Sciatic nerve (tissue), 2 donors: ENCODE measurements around the gene PER3. TPM values are rescaled to one million over a fixed set of nuclear protein-coding genes. Genes with fewer than 3 reads are reported as not detected.
A peak's percentile ranks its signal among the peaks of the same experiment; 100 is the strongest.

ENCODE experiments used
- ATAC-seq: fragments of 200-7000 bp; cut with Tn5 transposase; one replicate; pipeline ENCODE4 v1.9.1; 2020; ENCODE audit warnings: mild to moderate bottlenecking, moderate library complexity
- DNase-seq: peaks from one replicate; pipeline ENCODE4 v3.0.0-alpha.2; 2020; ENCODE audit warnings: low spot score
- intact Hi-C: fragments of 100-400 bp; cut with DNase I; formaldehyde crosslinking; loops from one replicate; pipeline ENCODE4 v1.14.2; 2022
- total RNA-seq: library from RNA; stranded (reverse); fragmentation: NEBNext Ultra II Directional; extraction: Animal tissue kit (Norgen Biotek cat#: 25700); gene quantifications from one replicate; pipeline ENCODE4 v1.2.1, GENCODE V29; 2021
- donor health status: DM: no; HTN: no; CAD: no.
- donor health status: DM: no; HTN: no; CAD: no.

The PER3 gene
- total RNA-seq, 1 donor from 2014 or later, result 72.0 TPM

GRCh38 chr1:7861452-7861851, 77.4 kb downstream of the PER3 start:
- intact Hi-C loops, result no loop called here
- no peak for DNase-seq
- ATAC-seq, result no peak

- intact Hi-C loops, result no loop called here
- DNase-seq (no peak), ATAC-seq (no peak)
Observed at GRCh38 chr1:7862211-7863060, 78.3 kb downstream of the PER3 start.

GRCh38 chr1:7863756-7864328, 79.8 kb downstream of the PER3 start:
- DNase-seq, result no peak
- no peak for ATAC-seq

GRCh38 chr1:7865978-7866377, 81.9 kb downstream of the PER3 start:
- no peak for DNase-seq
- intact Hi-C loops, result no loop called here
- ATAC-seq, result no peak

More at GRCh38 chr1:7863756-7864328, 79.8 kb downstream of the PER3 start:
- intact Hi-C loops, result no loop called here

- DNase-seq (no peak), ATAC-seq (no peak)
- intact Hi-C loops, result no loop called here
Observed at GRCh38 chr1:7868070-7868780, 84.1 kb downstream of the PER3 start.

- no peak for DNase-seq
- ATAC-seq, result no peak
- intact Hi-C loops, result no loop called here
Observed at GRCh38 chr1:7869136-7869920, 85.2 kb downstream of the PER3 start.

- intact Hi-C loops, result no loop called here
- DNase-seq (no peak), ATAC-seq (no peak)
Observed at GRCh38 chr1:7871136-7871535, 87.0 kb downstream of the PER3 start.

GRCh38 chr1:7873801-7874795, 90.0 kb downstream of the PER3 start:
- no peak for DNase-seq
- ATAC-seq, result no peak
- intact Hi-C loops, result no loop called here

GRCh38 chr1:7878027-7878426, 93.9 kb downstream of the PER3 start:
- intact Hi-C loops, result no loop called here
- DNase-seq, result no peak
- ATAC-seq, result no peak

- DNase-seq (no peak), ATAC-seq (no peak)
- intact Hi-C loops, result no loop called here
Observed at GRCh38 chr1:7879228-7879627, 95.1 kb downstream of the PER3 start.

- ATAC-seq (no peak), DNase-seq (no peak)
- intact Hi-C loops, result no loop called here
Observed at GRCh38 chr1:7884757-7885156, 100.7 kb downstream of the PER3 start.

- intact Hi-C loops, result no loop called here
- DNase-seq (no peak), ATAC-seq (no peak)
Observed at GRCh38 chr1:7885513-7886404, 101.7 kb downstream of the PER3 start.

GRCh38 chr1:7886405-7886745, 102.3 kb downstream of the PER3 start:
- intact Hi-C loops, result no loop called here
- no peak for DNase-seq
- ATAC-seq, result no peak

GRCh38 chr1:7888248-7889081, 104.4 kb downstream of the PER3 start:
- DNase-seq, result no peak
- ATAC-seq, result peak; percentile 63
- intact Hi-C loops, result no loop called here

- intact Hi-C loops, result no loop called here
- ATAC-seq (no peak), DNase-seq (no peak)
Observed at GRCh38 chr1:7890853-7891252, 106.8 kb downstream of the PER3 start.

GRCh38 chr1:7891804-7892203, 107.7 kb downstream of the PER3 start:
- ATAC-seq (no peak), DNase-seq (no peak)
- intact Hi-C loops, result no loop called here
